GM12801 (cell line): ENCODE results near the gene MYBPC2.

Experiments
- CTCF ChIP-seq: IDR thresholded peaks from one replicate; pipeline ENCODE4 v1.5.1; 2011; ENCODE audit warnings: control low read depth; ENCODE audit not compliant: insufficient read length; ENCODE audit errors: extremely low read depth

MYBPC2 gene

GRCh38 chr19:50460161-50460765 lies 27.6 kb downstream of the MYBPC2 start:
- TF ChIP-seq CTCF = no peak

GRCh38 chr19:50461066-50461875 lies 28.6 kb downstream of the MYBPC2 start:
- peak; percentile 41 for TF ChIP-seq CTCF

- no peak for TF ChIP-seq CTCF
Measured at GRCh38 chr19:50462970-50463369, 30.3 kb downstream of the MYBPC2 start.

- no peak for TF ChIP-seq CTCF
Measured at GRCh38 chr19:50464348-50464747, 31.7 kb downstream of the MYBPC2 start.

GRCh38 chr19:50465000-50465399 lies 32.3 kb downstream of the MYBPC2 start:
- TF ChIP-seq CTCF = no peak

GRCh38 chr19:50465986-50466705 lies 33.5 kb downstream of the MYBPC2 start:
- no peak for TF ChIP-seq CTCF

GRCh38 chr19:50466706-50467039 lies 34.0 kb downstream of the MYBPC2 start:
- no peak for TF ChIP-seq CTCF
